ENCODE measurements around the gene AHCYL2.

AHCYL2 gene

DNA sequence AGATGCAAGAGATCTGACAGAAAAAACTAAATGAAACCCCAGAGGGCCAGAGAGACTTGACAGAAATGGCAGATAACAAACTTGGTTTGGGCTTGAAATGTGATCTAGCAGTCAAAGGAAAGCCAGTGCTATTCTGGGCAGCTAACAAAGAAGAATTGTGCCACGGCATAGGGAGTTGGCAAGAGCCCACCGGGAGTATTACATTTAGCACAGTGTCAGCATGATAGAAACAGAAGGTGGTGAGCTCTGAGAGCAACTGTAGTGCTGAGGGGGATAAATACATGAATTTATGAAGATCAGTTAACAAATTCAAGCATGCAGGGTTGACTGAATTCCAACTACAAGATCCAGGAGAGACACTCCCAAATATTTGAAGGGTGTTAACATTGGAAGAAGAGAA lies 91.1 kb downstream of the AHCYL2 start:
- H3K4me1 Mint-ChIP-seq = peaks cover 16% of the 10 kb centered on the region
- no peaks in the 10 kb centered on the region for H3K27me3 Mint-ChIP-seq (ENCODE audit: low read depth, poor library complexity)
- TF ChIP-seq, protein P1, sequence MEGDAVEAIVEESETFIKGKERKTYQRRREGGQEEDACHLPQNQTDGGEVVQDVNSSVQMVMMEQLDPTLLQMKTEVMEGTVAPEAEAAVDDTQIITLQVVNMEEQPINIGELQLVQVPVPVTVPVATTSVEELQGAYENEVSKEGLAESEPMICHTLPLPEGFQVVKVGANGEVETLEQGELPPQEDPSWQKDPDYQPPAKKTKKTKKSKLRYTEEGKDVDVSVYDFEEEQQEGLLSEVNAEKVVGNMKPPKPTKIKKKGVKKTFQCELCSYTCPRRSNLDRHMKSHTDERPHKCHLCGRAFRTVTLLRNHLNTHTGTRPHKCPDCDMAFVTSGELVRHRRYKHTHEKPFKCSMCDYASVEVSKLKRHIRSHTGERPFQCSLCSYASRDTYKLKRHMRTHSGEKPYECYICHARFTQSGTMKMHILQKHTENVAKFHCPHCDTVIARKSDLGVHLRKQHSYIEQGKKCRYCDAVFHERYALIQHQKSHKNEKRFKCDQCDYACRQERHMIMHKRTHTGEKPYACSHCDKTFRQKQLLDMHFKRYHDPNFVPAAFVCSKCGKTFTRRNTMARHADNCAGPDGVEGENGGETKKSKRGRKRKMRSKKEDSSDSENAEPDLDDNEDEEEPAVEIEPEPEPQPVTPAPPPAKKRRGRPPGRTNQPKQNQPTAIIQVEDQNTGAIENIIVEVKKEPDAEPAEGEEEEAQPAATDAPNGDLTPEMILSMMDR (IDR thresholded peaks at IDR 0.05) = no peak
- peak overlapping the region; percentile 60 for H3K27ac Mint-ChIP-seq
- H3K9me3 Mint-ChIP-seq = no peaks in the 10 kb centered on the region
- no peak overlapping the region for H3K4me3 Mint-ChIP-seq
- no peaks in the 10 kb centered on the region for H3K36me3 Mint-ChIP-seq (ENCODE audit: low read depth)
- no peak for DNase-seq

DNA sequence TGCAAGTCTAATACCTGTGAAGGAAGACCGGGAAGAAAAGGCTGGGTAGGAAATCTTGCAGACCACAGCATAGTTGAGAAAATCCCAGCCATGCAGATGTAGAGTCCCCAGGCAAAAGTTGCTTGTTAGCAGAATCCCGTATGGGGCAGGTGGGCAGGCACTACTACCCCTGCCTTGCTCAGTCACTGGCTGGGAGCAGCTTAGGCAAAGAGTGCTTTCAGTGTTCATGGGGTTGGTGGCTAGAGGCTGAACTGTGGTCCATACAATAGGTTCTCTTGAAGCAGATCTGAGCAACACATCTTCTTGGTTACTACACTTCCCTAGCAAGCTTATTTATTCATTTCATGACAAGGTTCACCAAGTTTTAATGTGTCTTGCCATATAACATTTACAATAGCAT lies 92.6 kb downstream of the AHCYL2 start:
- TF ChIP-seq, protein P1 (IDR thresholded peaks at IDR 0.05) = no peak
- Mint-ChIP-seq H3K4me1 (peaks cover 16% of the 10 kb centered on the region), H3K27me3 (ENCODE audit: low read depth, poor library complexity) (peaks cover 3% of the 10 kb centered on the region), H3K27ac (no peak overlapping the region), H3K36me3 (ENCODE audit: low read depth) (peaks cover 10% of the 10 kb centered on the region), H3K4me3 (no peak overlapping the region), H3K9me3 (peaks cover 5% of the 10 kb centered on the region)
- DNase-seq = no peak

DNA sequence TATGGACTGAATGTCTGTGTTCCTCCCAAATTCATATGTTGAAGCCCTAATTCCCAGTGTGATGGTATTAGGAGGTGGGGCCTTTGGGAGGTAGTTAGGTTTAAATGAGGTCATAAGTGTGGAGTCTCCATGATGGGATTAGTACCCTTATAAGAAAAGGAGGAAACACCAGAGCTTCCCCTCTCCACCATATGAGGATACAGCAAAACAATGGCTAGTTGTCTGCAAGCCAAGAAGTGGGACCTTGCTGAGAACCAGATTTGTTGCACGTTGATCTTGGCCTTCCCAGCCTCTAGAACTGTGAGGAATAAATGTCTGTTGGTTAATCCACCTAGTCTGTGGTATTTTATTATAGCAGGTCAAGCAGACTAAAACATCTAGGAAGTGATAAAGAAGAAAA lies 102.2 kb downstream of the AHCYL2 start:
- no peak overlapping the region for H3K4me3 Mint-ChIP-seq
- H3K27me3 Mint-ChIP-seq (ENCODE audit: low read depth, poor library complexity) = no peaks in the 10 kb centered on the region
- TF ChIP-seq, protein P1 (IDR thresholded peaks at IDR 0.05) = no peak
- H3K27ac Mint-ChIP-seq = no peak overlapping the region
- H3K36me3 Mint-ChIP-seq (ENCODE audit: low read depth) = peaks cover 30% of the 10 kb centered on the region
- DNase-seq = no peak
- H3K9me3 Mint-ChIP-seq = peaks cover 33% of the 10 kb centered on the region
- H3K4me1 Mint-ChIP-seq = no peaks in the 10 kb centered on the region

DNA sequence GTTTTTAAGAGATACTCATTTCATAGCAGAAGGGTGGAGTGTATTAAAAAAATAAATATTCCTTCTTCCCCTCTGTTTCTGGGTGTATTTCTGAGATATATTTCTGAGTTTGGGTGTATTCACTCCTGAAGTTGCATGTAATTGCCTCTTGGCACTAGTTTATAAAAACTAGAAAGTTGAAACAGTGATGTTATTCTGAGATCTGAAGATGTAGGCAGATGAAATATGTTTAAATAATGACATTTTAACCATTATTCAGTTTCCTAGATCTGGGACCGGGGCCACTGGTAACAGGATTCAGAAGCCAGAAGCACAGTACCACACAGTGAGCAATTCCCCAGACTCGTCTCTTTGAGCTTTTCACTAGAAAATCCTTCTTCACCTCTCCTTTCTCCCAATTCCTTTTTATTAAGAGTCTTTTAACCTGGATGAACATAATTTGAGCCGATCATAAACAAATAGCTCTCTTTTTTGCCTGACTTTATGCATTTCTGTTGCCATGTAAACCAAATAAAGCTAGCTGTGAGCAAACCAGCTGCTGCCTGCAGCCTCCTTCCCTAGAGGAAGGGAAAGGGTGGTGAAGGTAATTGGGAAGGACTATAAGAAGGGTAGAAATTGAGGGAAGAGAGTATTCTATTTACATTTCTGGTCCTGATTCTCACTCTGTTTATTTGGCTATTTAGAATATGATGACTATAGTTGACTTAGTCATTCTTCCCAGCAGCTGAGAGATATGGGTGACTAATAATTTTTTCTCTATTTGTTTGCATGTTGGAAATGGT lies 107.6 kb downstream of the AHCYL2 start:
- TF ChIP-seq, protein P1 (IDR thresholded peaks at IDR 0.05) = no peak
- no peaks in the 10 kb centered on the region for H3K4me1 Mint-ChIP-seq
- H3K9me3 Mint-ChIP-seq = no peaks in the 10 kb centered on the region
- no peaks in the 10 kb centered on the region for H3K36me3 Mint-ChIP-seq (ENCODE audit: low read depth)
- peaks cover 3% of the 10 kb centered on the region for H3K27me3 Mint-ChIP-seq (ENCODE audit: low read depth, poor library complexity)
- no peak for DNase-seq
- H3K27ac Mint-ChIP-seq = no peak overlapping the region
- no peak overlapping the region for H3K4me3 Mint-ChIP-seq

DNA sequence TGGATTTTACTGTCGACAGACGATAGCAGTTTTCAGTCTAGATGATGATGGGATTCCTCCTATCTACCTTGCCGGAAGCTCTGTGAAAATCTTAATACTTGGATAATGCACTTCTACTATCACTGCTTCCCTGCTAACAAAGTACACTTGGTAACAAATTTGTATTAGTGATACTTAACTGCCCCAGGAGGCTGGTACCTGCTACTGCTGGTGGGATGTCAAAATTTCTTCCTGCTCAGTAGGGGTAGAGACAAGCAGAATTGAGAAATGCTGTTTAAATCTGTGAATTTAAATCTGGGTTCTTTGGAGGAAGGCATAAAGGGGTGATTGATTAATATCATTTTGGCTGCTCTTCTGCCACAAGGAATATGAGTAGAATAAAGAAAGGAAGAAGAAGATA lies 109.6 kb downstream of the AHCYL2 start:
- Mint-ChIP-seq H3K4me3 (no peak overlapping the region), H3K4me1 (no peaks in the 10 kb centered on the region), H3K27ac (no peak overlapping the region), H3K9me3 (no peaks in the 10 kb centered on the region), H3K36me3 (ENCODE audit: low read depth) (no peaks in the 10 kb centered on the region), H3K27me3 (ENCODE audit: low read depth, poor library complexity) (peaks cover 3% of the 10 kb centered on the region)
- DNase-seq = no peak
- TF ChIP-seq, protein P1 (IDR thresholded peaks at IDR 0.05) = no peak

DNA sequence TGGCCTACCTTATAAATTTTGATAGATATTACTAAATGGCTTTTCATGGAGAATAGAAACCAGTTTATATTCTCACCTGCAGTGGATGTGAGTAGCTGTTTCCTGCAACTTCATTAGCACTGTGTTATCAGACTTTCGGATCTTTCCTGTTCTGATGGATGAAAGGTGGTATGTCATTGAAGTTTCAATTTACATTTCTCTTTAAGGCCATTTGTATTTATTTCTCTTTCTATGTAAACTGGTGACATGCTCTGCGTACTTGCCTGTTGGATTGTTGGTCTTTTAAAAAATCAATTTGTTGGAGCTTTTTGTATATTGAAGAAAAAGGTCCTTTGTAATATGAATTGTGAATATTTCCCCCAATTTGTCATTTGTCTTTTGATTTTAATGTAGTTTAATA lies 113.6 kb downstream of the AHCYL2 start:
- TF ChIP-seq, protein P1 (IDR thresholded peaks at IDR 0.05) = no peak
- Mint-ChIP-seq H3K4me3 (no peak overlapping the region), H3K36me3 (ENCODE audit: low read depth) (no peaks in the 10 kb centered on the region), H3K4me1 (no peaks in the 10 kb centered on the region), H3K27me3 (ENCODE audit: low read depth, poor library complexity) (no peaks in the 10 kb centered on the region), H3K9me3 (no peaks in the 10 kb centered on the region), H3K27ac (no peak overlapping the region)
- DNase-seq = no peak

Data from nephron progenitor cell (in vitro differentiated cells).